Measurements from ENCODE around the gene GMEB2.
"Not testable (repeated sequence)": the region's sequence is repeated elsewhere in the genome, so short reads cannot be mapped to it uniquely, and the experiment has no call there.

The GMEB2 gene

GRCh38 chr20:63612276-63612931 is 14.5 kb downstream of the GMEB2 start:
- no peak for DNase-seq (ENCODE audit: low spot score)

GRCh38 chr20:63611646-63612045 is 15.3 kb downstream of the GMEB2 start:
- DNase-seq (ENCODE audit: low spot score) = no peak

GRCh38 chr20:63610581-63611435 is 16.1 kb downstream of the GMEB2 start:
- no peak for DNase-seq (ENCODE audit: low spot score)

GRCh38 chr20:63606686-63607085 is 20.2 kb downstream of the GMEB2 start:
- DNase-seq (ENCODE audit: low spot score) = no peak

GRCh38 chr20:63602321-63602720 is 24.6 kb downstream of the GMEB2 start:
- no peak for DNase-seq (ENCODE audit: low spot score)

- DNase-seq (ENCODE audit: low spot score) = not testable (repeated sequence)
Observed at GRCh38 chr20:63601679-63602078, 25.2 kb downstream of the GMEB2 start.

- DNase-seq (ENCODE audit: low spot score) = no peak
Observed at GRCh38 chr20:63599396-63600050, 27.4 kb downstream of the GMEB2 start.

GRCh38 chr20:63598479-63599395 is 28.2 kb downstream of the GMEB2 start:
- no peak for DNase-seq (ENCODE audit: low spot score)

- no peak for DNase-seq (ENCODE audit: low spot score)
Observed at GRCh38 chr20:63597651-63598478, 29.0 kb downstream of the GMEB2 start.

GRCh38 chr20:63596423-63596822 is 30.5 kb downstream of the GMEB2 start:
- no peak for DNase-seq (ENCODE audit: low spot score)

GRCh38 chr20:63595416-63596127 is 31.3 kb downstream of the GMEB2 start:
- no peak for DNase-seq (ENCODE audit: low spot score)

- DNase-seq (ENCODE audit: low spot score) = no peak
Observed at GRCh38 chr20:63594043-63594561, 32.8 kb downstream of the GMEB2 start.

GRCh38 chr20:63592661-63593060 is 34.2 kb downstream of the GMEB2 start:
- DNase-seq (ENCODE audit: low spot score) = no peak

GRCh38 chr20:63591786-63592355 is 35.0 kb downstream of the GMEB2 start:
- DNase-seq (ENCODE audit: low spot score) = no peak

GRCh38 chr20:63591147-63591533 is 35.8 kb downstream of the GMEB2 start:
- DNase-seq (ENCODE audit: low spot score) = no peak

- DNase-seq (ENCODE audit: low spot score) = no peak
Observed at GRCh38 chr20:63590218-63591146, 36.4 kb downstream of the GMEB2 start.

- DNase-seq (ENCODE audit: low spot score) = no peak
Observed at GRCh38 chr20:63589261-63590217, 37.4 kb downstream of the GMEB2 start.
